Activated effector memory CD4-positive, alpha-beta T cell treated with Interleukin-2 at 50 U/mL for 16 hours (primary cell): ENCODE measurements around the gene RTL1.

Experiments used
- DNase-seq: peaks from one replicate; pipeline ENCODE4 v3.0.0-alpha.2; 2020

The RTL1 gene

GRCh38 chr14:100864960-100865681, 38.4 kb downstream of the RTL1 start:
- DNase-seq: no peak

- no peak for DNase-seq
Observed at GRCh38 chr14:100864206-100864605, 39.3 kb downstream of the RTL1 start.

- no peak for DNase-seq
Observed at GRCh38 chr14:100862793-100863192, 40.7 kb downstream of the RTL1 start.

DNA sequence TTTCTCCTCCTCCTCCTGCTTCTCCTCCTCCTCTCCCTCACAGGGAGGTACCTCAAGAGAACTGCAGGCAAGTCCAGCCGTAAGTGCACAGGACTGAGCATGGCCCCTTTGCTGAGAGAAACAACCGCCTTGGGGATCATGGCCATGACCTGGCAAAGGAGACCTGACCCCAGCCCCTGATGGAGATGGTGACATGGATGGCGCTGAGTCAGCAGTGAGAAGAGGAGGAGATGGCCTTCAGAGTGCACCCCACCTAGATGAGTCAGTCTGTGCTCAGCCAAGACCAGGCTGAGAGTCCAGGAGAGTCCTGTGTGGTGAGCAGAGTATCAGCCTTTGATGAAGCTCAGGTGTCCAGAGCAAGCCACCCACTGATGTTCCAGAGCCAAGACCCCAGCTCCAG, 41.2 kb downstream of the RTL1 start:
- no peak for DNase-seq

GRCh38 chr14:100861937-100862247, 41.6 kb downstream of the RTL1 start:
- DNase-seq: no peak

GRCh38 chr14:100861188-100861936, 42.2 kb downstream of the RTL1 start:
- DNase-seq: no peak

DNA sequence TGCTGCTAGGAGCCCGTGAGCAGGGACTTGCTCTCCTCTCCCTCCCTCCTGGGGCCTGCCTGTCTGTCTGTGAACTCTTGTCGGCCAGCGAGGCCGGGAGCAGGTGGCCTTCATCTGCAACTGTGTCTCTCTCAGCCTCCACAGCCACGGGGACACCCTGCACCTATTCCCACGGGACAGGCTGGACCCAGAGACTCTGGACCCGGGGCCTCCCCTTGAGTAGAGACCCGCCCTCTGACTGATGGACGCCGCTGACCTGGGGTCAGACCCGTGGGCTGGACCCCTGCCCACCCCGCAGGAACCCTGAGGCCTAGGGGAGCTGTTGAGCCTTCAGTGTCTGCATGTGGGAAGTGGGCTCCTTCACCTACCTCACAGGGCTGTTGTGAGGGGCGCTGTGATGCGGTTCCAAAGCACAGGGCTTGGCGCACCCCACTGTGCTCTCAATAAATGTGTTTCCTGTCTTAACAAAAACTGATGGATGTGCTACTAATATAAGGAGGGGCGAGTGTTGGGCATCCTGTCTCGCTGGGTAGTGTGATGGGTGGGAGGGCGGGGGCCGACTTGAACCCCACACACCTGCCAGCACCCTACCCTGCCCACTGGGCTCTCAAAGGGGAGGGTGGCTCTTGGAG, 42.9 kb downstream of the RTL1 start:
- no peak for DNase-seq

GRCh38 chr14:100859781-100860180, 43.7 kb downstream of the RTL1 start:
- DNase-seq: no peak

DNA sequence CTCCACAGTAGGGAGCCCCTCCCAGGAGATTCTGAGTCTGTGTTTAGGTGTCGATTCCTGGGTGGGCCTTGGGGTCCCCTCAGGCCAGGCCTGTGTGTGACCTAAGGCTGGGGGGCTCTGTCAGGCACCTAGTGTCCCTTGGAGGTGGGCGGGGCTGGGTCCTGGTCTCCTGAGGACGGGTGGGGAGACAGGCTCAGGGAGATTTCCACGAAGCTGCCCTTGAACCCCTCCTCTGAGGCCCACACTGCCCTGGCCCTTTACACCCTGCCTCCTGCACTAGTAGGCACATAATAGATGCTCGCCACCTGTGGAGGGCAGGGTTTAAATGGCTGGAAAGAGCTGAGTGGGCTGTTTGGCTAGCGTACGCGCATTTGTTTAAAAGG, 44.7 kb downstream of the RTL1 start:
- DNase-seq: no peak

DNA sequence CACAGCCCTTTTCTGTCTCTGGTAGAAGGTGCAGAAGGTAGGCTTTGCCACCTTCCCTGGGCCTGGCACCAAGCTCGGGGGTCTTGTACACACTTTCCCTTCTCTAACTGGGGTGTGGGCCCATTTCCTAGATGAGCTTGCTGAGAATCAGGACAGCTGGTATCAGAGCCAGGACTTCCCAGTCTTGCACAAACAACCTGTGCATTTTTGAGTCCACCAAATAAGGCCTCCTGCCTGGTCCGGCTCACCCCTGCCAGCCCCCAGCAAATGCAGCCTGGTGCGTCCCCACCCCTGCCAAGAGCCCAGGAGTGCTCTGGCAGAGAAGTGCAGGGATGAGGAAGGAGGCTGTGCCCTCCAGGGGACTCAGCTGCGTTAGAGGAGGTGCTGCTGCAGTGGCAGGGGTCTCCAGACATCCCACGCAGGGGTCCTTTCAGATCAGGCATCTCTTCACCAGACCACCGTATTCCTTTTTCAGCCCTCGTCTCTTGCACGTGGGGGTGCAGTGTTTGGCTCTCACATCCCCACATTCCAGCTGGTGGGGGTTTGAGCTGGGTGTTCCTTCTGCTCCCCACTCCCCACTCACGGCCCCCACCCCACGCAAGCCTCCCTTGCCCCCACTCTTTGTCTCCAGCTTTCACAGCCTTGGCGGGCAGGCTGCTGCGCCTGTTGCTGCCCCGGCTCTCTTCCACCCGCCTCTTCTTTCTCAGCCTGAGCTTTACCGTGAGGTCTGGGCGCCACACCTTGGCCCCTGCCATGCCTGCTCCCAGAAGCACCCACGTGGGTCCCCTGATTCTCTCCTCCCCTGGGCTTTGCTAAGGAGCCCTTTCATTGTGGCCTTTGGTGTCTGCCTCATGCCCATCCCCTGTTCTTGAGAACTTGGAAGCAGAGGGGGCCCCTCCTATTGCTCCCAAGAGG, 45.3 kb downstream of the RTL1 start:
- DNase-seq: no peak

DNA sequence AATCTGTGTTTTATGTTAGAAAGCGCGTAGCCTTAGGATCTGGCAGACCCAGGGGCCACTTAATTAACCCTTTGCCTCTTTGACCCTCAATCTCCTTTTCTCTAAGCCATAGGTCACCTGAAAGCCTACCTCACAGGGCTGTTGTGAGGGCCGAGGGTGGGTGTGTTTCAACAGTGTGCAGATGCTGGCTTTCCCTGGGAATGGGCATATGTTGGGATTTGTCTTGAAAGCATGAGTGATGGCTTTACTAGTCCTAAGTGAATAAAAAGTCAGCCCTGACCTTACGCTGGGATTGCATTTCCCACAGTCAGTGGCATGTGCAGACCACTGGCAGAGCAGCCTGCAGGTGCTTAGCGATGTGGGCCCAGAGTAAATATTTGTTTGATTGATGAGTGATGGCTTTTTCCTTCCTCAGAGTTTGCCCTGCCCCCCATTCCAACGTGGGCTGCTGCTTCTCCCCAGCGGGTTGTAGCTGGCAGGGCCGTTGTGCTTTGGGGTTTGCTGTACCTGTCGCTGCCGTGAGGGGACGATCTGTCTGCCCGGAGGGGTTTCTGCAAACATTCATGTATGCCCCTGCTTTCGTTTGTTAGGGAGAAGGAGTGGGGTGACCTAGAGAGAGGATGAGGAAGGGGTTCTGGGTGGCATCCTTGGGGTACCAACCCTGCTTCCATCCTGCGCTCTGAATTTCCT, 46.1 kb downstream of the RTL1 start:
- no peak for DNase-seq

GRCh38 chr14:100856056-100856950, 47.2 kb downstream of the RTL1 start:
- DNase-seq: no peak

GRCh38 chr14:100855256-100855930, 48.1 kb downstream of the RTL1 start:
- DNase-seq: no peak

- DNase-seq: no peak
Observed at GRCh38 chr14:100854435-100854834, 49.1 kb downstream of the RTL1 start.

DNA sequence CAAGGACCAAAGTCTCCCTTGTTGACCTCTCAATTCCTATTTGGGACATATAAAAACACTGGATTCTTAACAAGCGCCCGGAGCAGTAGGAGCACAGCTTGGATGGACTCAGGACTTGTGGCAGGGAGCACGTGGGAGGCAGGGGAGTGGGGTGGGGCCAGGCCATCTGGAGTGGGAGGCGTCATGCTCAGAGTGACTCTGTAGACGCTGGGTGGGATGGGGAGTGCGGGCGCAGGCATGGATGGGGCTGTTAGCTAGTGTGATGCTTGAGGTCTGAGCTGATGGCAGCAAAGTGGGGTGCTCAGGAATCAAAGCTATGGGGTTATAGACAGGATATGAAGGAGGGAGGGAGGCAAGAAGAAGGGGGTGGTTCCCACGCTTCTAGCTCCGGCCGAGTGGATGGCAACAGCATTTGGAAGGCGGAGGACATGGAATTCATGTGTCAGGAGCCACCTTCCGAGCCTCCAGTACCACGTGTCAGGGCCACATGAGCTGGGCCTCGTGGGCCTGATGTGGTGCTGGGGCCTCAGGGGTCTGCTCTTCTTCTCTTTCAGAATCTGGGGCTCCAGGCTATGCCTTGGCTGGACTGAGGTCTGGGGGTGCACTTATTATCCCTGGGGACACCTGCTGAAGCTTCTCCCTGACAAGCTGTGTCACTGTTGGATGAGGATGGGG, 51.4 kb downstream of the RTL1 start:
- no peak for DNase-seq

GRCh38 chr14:100851586-100851916, 52.0 kb downstream of the RTL1 start:
- DNase-seq: no peak

- peak; percentile 61 for DNase-seq
Observed at GRCh38 chr14:100850841-100851585, 52.5 kb downstream of the RTL1 start.

- no peak for DNase-seq
Observed at GRCh38 chr14:100849115-100849781, 54.3 kb downstream of the RTL1 start.

DNA sequence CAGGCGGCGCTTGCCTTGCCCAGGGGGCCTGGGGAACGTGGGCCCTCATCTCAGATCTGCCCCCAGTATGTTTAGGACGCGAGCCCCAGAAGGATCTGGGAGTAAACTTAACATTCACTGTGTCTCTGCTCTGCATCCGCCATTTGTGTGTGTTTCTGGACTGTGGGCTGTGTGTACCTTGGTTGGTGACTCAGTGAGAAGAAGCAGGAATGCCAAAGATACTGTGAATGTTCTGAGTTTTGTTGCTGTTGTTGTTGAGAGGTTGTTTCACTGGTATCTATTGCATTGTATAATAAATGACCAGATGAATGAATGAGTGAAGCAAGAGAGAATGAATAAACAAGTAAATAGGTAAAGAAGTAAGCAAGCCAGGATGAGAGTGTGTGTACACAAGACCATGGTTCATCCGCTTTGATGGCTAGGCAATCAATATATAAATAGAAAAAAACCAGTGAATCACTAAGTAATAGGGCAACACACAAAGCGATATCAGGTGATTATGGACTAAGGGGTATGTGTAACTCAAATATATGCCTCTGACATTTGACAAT, 57.1 kb downstream of the RTL1 start:
- DNase-seq: no peak
